ENCODE measurements around the gene TMEM200C.

- no peak for TF ChIP-seq CTCF (conservative IDR thresholded peaks at IDR 0.05 in 1 of 2, IDR thresholded peaks at IDR 0.05 in 1 of 2; ENCODE audit: low read depth in 1 of 2, low read length in 2 of 2)
- TF ChIP-seq EZH2 (IDR thresholded peaks at IDR 0.05; ENCODE audit: low read length, missing control alignments), result peak; percentile 84
Measured at GRCh38 chr18:5895876-5896740, 786 bp upstream of the TMEM200C start.
